Bronchial epithelial cell (primary cell): ENCODE data around the gene ACADSB. TPM values are rescaled to one million over a fixed set of nuclear protein-coding genes. Genes with fewer than 3 reads are reported as not detected.

ENCODE experiments used
- DNase-seq: peaks from one replicate; pipeline ENCODE4 v3.0.0-alpha.2; 2010; ENCODE audit warnings: low read depth
- FAIRE-seq: peaks from 2 replicates; lab custom pipeline; 2011; peaks lifted over from hg19 to GRCh38; lab: Jason Lieb, UNC
- H3K27me3 ChIP-seq: 2 replicates; pipeline ENCODE4 v1.5.1; 2011; ENCODE audit warnings: low read length; ENCODE audit not compliant: control insufficient read depth, insufficient read depth
- H3K36me3 ChIP-seq: 2 replicates; pipeline ENCODE4 v1.5.1; 2011; ENCODE audit warnings: low read length; ENCODE audit not compliant: control insufficient read depth, insufficient read depth
- H3K4me3 ChIP-seq: 2 replicates; pipeline ENCODE4 v1.5.1; 2011; ENCODE audit warnings: mild to moderate bottlenecking, low read depth, low read length, control low read depth
- total RNA-seq: library from RNA; depleted of rRNA; stranded (reverse); fragments of >200 nt; gene quantifications from 2 replicates; pipeline ENCODE4 v1.2.1, GENCODE V29; 2014
- TF ChIP-seq, protein P1 (sequence below): IDR thresholded peaks from 2 replicates; pipeline ENCODE4 v1.5.1; 2011; ENCODE audit warnings: mild to moderate bottlenecking, moderate library complexity, low read length, control low read depth, inconsistent platforms; ENCODE audit not compliant: insufficient read depth, severe bottlenecking

Gene ACADSB
- total RNA-seq, 1 donor from 2014 or later, result 3.4 TPM

- TF ChIP-seq, protein P1, sequence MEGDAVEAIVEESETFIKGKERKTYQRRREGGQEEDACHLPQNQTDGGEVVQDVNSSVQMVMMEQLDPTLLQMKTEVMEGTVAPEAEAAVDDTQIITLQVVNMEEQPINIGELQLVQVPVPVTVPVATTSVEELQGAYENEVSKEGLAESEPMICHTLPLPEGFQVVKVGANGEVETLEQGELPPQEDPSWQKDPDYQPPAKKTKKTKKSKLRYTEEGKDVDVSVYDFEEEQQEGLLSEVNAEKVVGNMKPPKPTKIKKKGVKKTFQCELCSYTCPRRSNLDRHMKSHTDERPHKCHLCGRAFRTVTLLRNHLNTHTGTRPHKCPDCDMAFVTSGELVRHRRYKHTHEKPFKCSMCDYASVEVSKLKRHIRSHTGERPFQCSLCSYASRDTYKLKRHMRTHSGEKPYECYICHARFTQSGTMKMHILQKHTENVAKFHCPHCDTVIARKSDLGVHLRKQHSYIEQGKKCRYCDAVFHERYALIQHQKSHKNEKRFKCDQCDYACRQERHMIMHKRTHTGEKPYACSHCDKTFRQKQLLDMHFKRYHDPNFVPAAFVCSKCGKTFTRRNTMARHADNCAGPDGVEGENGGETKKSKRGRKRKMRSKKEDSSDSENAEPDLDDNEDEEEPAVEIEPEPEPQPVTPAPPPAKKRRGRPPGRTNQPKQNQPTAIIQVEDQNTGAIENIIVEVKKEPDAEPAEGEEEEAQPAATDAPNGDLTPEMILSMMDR, result no peak
- H3K27me3 ChIP-seq, result peaks cover 2% of the 10 kb centered on the region
- FAIRE-seq (no peak), DNase-seq (no peak)
- H3K36me3 ChIP-seq, result no peaks in the 10 kb centered on the region
- H3K4me3 ChIP-seq, result no peak overlapping the region
Measured at GRCh38 chr10:123068087-123068853, 59.5 kb downstream of the ACADSB start.

- H3K4me3 ChIP-seq, result no peak overlapping the region
- FAIRE-seq, result no peak
- peaks cover 2% of the 10 kb centered on the region for H3K27me3 ChIP-seq
- H3K36me3 ChIP-seq, result no peaks in the 10 kb centered on the region
- TF ChIP-seq, protein P1, result no peak
- DNase-seq, result no peak
Measured at GRCh38 chr10:123069246-123069986, 60.6 kb downstream of the ACADSB start.

GRCh38 chr10:123073187-123073586, 64.4 kb downstream of the ACADSB start:
- peaks cover 1% of the 10 kb centered on the region for H3K27me3 ChIP-seq
- no peaks in the 10 kb centered on the region for H3K36me3 ChIP-seq
- TF ChIP-seq, protein P1, result no peak
- DNase-seq, result no peak
- no peak overlapping the region for H3K4me3 ChIP-seq
- FAIRE-seq, result no peak

GRCh38 chr10:123074215-123074614, 65.4 kb downstream of the ACADSB start:
- H3K36me3 ChIP-seq, result no peaks in the 10 kb centered on the region
- DNase-seq (no peak), FAIRE-seq (no peak)
- no peak overlapping the region for H3K4me3 ChIP-seq
- TF ChIP-seq, protein P1, result no peak
- no peaks in the 10 kb centered on the region for H3K27me3 ChIP-seq

GRCh38 chr10:123081896-123082295, 73.1 kb downstream of the ACADSB start:
- H3K27me3 ChIP-seq, result no peaks in the 10 kb centered on the region
- FAIRE-seq (no peak), DNase-seq (no peak)
- H3K4me3 ChIP-seq, result no peak overlapping the region
- TF ChIP-seq, protein P1, result no peak
- no peaks in the 10 kb centered on the region for H3K36me3 ChIP-seq
